ENCODE data around the gene ABI1. TPM values are rescaled to one million over a fixed set of nuclear protein-coding genes. Genes with fewer than 3 reads are reported as not detected.
A peak's percentile ranks its signal among the peaks of the same experiment; 100 is the strongest.

The ABI1 gene
- total and polyA plus RNA-seq, 7 donors, result 13.9 to 33.8 (median 29.7) TPM

DNA sequence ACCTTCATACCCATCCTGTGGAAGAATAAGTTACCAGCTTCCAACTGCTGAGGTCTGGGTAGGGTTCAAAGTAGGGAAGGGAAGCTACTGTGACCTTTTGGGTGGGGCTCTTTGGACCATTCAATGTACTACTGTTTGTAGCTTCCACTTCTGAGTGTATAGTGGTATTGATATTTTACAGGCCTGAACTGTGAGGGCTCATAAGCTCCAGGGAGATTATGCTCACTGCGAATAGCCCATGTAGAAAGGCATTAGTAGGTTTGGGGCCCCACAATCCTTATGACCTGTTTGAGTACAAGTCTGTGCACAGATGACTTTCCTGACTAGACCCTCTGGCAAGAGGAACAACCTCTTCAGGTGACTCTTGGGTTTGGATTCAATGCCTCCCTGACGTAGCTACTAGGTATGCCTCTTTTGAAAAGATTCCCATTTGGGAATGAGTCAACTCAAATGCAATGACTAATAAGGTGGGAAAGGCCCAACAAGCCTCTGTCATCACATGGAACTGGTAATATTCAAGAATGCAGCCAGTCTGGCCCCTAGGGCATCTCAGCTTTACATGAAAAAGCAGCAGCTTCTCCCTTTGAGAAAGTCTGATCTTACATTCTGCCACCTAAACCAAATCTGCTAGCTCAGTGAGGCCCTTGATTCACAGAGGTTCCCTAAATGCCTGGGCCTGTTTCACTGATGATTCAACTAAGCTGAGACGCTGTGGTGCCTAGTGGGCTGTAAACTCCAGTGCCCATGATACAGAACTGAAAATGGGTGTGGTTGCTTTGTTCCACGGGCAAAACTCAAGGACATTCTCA, 79.8 kb downstream of the ABI1 start:
- TF ChIP-seq, protein P1, sequence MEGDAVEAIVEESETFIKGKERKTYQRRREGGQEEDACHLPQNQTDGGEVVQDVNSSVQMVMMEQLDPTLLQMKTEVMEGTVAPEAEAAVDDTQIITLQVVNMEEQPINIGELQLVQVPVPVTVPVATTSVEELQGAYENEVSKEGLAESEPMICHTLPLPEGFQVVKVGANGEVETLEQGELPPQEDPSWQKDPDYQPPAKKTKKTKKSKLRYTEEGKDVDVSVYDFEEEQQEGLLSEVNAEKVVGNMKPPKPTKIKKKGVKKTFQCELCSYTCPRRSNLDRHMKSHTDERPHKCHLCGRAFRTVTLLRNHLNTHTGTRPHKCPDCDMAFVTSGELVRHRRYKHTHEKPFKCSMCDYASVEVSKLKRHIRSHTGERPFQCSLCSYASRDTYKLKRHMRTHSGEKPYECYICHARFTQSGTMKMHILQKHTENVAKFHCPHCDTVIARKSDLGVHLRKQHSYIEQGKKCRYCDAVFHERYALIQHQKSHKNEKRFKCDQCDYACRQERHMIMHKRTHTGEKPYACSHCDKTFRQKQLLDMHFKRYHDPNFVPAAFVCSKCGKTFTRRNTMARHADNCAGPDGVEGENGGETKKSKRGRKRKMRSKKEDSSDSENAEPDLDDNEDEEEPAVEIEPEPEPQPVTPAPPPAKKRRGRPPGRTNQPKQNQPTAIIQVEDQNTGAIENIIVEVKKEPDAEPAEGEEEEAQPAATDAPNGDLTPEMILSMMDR (IDR thresholded peaks at IDR 0.05), result no peak
- Histone ChIP-seq H3K27ac (no peak overlapping the region), H3K4me1 (peaks cover 31% of the 10 kb centered on the region), H3K9me3 (no peaks in the 10 kb centered on the region), H3K4me3 (no peak overlapping the region), H3K27me3 (ENCODE audit: insufficient read depth in 3 of 3, low read length in 2 of 3) (no peaks in the 10 kb centered on the region), H3K36me3 (ENCODE audit: insufficient read depth in 1 of 2, low read depth in 1 of 2) (no peaks in the 10 kb centered on the region)
- peak; percentile 57 to 82 (median 78) for ATAC-seq
- intact Hi-C loops (cut with DNase I), result no loop called here
- no peak for DNase-seq
- 58 to 74% (median 70%) methylated on average over 4 of the region's 4 CpGs for WGBS, 3 donors

DNA sequence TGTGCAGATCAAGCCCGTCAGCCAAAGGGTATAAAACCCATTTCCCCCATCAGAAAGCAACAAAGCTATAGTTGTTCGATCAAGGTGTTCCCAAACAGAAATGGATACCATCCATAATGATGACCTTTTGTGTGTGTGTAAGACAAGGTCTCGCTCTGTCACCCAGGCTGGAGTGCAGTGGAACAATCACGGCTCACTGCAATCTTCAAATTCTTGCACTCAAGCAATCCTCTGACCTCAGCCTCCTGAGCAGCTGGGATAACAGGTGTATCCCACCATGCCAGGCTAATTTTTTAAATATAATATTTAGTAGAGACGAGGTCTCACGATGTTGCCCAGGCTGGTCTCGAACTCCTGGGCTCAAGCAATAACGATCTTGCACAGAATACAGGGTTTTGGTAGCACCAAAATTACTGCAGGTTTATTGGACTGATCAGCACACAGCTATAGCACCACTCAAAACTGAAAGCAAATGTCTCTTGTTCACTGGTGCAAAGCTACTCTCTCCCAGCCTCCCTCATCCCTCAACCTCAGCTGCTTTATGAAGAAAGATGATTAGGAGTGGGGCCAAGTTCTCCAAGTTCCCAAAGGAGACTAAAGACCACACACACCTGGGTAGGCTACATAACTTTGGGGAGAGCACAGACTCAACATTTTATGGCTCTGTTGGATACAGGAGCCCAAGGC, 80.5 kb downstream of the ABI1 start:
- intact Hi-C loops (cut with DNase I), result no loop called here
- peak in 1 of 4 donors; percentile 33 for ATAC-seq
- 60 to 71% (median 71%) methylated on average over 8 of the region's 8 CpGs for WGBS, 3 donors

DNA sequence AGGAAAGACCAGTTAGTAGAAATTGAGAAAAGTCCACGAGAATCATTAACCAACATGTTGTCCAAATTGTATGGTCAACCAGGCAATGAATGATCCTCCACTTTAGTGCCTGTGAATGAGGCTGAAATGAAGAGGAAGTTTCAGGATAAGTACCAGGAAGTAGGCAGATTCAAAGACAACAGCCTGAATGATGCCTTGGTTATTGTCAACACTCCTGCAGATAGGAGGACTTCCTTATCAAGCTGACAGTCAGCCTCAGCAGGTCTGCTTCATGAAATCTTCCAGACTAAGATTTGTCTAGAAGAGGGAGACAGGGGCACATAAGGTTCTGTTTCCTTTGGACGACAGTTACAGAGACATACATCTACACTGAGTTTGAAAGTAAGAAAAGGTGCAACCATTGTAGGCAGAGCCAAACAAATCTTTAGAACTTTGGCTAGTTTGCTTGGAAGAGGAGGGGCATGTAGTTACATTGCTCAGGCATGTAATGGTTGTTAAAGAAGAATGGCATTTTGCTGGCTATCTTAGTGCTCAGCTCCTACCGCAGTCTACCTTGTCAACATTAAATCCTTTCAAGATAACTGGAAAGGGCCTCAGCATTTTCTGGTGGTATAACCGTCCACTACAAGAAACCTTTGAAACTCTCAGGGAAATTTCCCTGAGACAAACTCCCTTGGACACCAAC, 81.4 kb downstream of the ABI1 start:
- 93 to 95% (median 93%) methylated on average over 4 of the region's 4 CpGs for WGBS, 3 donors

More for the DNA sequence above, 80.5 kb downstream of the ABI1 start:
- TF ChIP-seq, protein P1 (IDR thresholded peaks at IDR 0.05), result no peak
- no peaks in the 10 kb centered on the region for H3K27me3 ChIP-seq (ENCODE audit: insufficient read depth in 3 of 3, low read length in 2 of 3)
- DNase-seq, result no peak
- peaks cover 31% of the 10 kb centered on the region for H3K4me1 ChIP-seq
- H3K36me3 ChIP-seq (ENCODE audit: insufficient read depth in 1 of 2, low read depth in 1 of 2), result no peaks in the 10 kb centered on the region
- no peak overlapping the region for H3K4me3 ChIP-seq
- no peak overlapping the region for H3K27ac ChIP-seq
- no peaks in the 10 kb centered on the region for H3K9me3 ChIP-seq

DNA sequence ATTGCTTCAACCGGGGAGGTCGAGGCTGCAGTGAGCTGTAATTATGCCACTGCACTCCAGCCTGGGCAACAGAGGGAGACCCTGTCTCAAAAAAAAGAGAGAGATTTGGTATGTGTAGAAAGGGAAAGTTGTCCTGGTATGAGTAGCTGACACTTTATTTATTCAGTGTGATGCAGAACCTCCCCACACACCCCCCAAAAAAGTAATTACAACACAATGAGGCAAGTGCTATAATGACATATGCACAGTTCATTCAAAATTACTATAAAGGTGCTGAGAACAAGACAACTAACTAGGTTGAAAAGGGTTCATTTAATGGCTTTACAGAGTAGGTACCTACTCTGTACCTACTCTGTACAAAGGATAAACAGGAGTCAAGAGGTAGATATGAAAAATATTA, 83.1 kb downstream of the ABI1 start:
- TF ChIP-seq, protein P1 (IDR thresholded peaks at IDR 0.05), result no peak
- Histone ChIP-seq H3K36me3 (ENCODE audit: insufficient read depth in 1 of 2, low read depth in 1 of 2) (no peaks in the 10 kb centered on the region), H3K27ac (no peak overlapping the region), H3K9me3 (no peaks in the 10 kb centered on the region), H3K4me3 (no peak overlapping the region), H3K4me1 (peaks cover 27% of the 10 kb centered on the region), H3K27me3 (ENCODE audit: insufficient read depth in 3 of 3, low read length in 2 of 3) (no peaks in the 10 kb centered on the region)
- intact Hi-C loops (cut with DNase I), result no loop called here
- DNase-seq (no peak), ATAC-seq (no peak)
- 96 to 98% (median 97%) methylated on average over 2 of the region's 2 CpGs for WGBS, 3 donors

More for the DNA sequence above, 81.4 kb downstream of the ABI1 start:
- Histone ChIP-seq H3K36me3 (ENCODE audit: insufficient read depth in 1 of 2, low read depth in 1 of 2) (no peaks in the 10 kb centered on the region), H3K27me3 (ENCODE audit: insufficient read depth in 3 of 3, low read length in 2 of 3) (no peaks in the 10 kb centered on the region), H3K4me1 (peaks cover 27% of the 10 kb centered on the region), H3K9me3 (no peaks in the 10 kb centered on the region), H3K27ac (no peak overlapping the region), H3K4me3 (no peak overlapping the region)
- TF ChIP-seq, protein P1 (IDR thresholded peaks at IDR 0.05), result no peak
- ATAC-seq, result no peak
- intact Hi-C loops (cut with DNase I), result no loop called here
- no peak for DNase-seq
